GM12872 (cell line): ENCODE results near the gene MYO18B.

Experiments used
- CTCF ChIP-seq: IDR thresholded peaks from 3 replicates; pipeline ENCODE4 v1.5.1; 2011; ENCODE audit warnings: low read depth, mild to moderate bottlenecking, low read length, moderate library complexity; ENCODE audit not compliant: insufficient read depth

Gene MYO18B

DNA sequence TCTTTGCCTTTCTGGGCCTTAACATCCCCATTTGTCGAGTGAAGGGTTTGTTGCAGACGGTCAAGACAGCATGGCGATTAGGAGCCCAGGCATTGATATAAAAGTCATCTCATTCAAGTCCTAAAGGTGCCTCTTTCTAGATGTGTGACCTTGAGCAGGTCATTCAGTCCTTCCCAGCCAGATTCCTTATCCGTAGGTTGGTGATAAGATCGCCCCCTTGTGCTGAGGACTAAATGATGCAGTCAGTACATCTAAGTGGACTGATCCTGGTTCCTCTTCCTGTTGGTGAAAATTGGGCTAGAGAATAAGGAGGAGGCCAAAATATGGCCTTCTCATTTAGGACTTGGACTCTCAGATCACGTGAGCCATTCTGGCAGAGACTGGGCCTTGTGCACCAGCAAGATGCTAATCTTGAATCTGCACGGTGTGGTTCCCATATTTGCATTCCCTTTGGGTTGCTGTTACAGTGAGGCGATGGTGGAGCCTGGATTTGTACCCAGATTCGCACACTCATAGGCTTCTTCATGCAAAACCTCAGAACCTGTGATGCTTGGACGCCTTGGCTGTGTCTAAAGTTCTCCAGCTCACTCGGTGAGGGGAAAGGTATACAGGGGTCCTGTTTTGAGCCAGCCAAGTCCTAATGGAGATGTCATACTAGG is 156.8 kb downstream of the MYO18B start:
- peak; percentile 46 for TF ChIP-seq CTCF

- TF ChIP-seq CTCF, result no peak
Measured at GRCh38 chr22:25899566-25899965, 157.6 kb downstream of the MYO18B start.

DNA sequence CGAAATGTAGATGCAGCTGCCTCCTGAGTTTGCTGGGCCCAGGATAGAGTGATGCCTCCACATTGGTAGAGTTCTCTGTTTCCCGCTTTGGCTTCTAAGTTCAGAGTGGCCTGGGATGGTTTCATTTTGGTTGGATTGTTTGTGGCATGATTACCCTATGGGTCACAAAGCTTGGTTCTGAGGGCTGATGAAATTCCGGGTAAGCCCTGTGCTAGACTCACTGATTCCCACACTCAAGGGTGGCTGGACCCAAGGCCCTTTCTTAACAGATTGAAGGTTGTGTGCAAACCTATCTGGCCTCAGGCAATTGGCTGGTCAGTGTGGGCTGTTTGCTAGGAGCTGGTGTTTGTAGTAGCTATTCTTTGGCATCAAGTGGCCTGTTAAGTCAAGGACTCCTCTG is 158.4 kb downstream of the MYO18B start:
- no peak for TF ChIP-seq CTCF

DNA sequence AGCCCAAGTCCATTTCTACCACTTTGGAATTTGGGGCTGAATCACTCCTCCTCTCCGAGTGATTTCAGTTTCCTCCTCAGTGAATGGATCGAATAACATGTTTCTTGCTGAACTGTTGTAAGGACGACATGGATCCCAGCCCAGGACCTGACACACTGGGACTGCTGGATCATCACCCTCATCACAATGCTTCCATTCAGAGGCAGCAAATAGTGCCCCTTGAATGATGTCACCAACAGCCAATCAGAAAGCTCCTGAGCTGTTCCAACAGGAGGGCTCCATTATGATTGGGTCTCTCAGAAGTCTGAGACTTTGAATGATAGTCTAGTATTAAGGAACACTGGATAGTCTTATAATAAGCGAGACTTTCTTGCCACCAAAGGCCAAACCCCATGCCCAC is 158.9 kb downstream of the MYO18B start:
- TF ChIP-seq CTCF, result no peak

- TF ChIP-seq CTCF, result no peak
Measured at GRCh38 chr22:25902402-25902801, 160.4 kb downstream of the MYO18B start.

DNA sequence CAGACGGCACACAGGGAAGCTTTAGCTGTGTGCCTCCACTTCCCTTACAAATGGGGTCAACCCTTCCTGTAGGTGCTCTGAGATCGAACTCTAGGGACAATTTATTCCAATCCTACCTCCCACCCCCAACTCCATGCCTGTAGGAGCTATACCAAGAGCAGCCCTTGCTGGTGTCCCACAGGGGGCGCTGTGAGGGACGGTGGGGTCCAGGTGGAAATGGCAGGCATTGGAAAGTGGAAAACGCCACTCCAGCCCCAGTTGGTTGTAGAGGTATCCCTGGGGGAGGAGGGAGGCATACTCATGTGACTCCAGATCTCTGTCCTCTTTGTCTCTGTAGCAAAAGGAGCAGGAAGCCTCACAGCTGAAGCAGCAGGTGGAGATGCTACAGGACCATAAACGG is 161.3 kb downstream of the MYO18B start:
- peak; percentile 50 for TF ChIP-seq CTCF

- TF ChIP-seq CTCF, result no peak
Measured at GRCh38 chr22:25908212-25908611, 166.2 kb downstream of the MYO18B start.
